ENCODE measurements around the gene SLC30A3.

SLC30A3 gene

DNA sequence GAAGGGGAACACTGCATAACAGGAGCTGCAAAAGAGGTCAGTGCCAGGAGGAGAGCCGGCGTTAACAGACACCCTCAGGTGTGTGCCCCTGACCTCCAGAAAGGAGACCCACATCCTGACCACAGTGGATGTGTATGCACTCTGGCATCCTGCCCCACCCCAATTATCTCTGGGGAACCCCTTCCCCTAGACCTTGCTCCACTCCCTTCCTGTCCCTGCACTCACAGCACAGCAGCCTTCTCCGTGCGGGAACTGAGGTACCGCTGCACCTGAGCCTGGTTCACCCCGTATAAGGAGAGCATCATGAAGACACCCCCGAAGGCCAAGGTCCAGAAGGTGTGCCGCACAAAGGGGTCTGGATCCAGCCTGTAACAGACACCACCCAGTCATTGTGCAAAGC is 58.3 kb downstream of the SLC30A3 start:
- DNase-seq (ENCODE audit: low read depth in 2 of 2): no peak

DNA sequence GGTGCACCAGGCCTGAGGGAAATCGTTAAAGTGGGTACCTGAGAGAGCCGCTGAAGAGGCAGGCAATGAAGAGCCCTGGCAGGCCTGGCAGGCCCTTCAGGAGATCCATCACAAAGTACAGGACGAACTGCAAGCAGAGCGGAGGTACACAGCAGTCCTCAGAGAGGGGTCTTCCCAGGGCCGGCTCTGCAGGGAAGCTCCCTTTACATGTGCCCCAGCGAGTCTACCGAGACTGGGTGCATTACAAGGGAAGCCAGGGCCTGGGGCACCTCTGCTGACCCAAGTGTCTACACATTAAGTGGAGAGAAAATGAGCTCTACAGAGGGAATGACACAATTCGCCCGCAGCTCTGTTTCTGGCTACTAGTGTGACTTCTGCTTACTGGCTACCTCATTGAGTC is 59.1 kb downstream of the SLC30A3 start:
- DNase-seq (ENCODE audit: low read depth in 2 of 2): no peak
